Activated CD8-positive, alpha-beta T cell treated with anti-CD3 and anti-CD28 coated beads for 36 hours (primary cell): ENCODE data around the gene B3GNT8. TPM values are rescaled to one million over a fixed set of nuclear protein-coding genes. Genes with fewer than 3 reads are reported as not detected.
"Not testable (repeated sequence)": the region's sequence is repeated elsewhere in the genome, so short reads cannot be mapped to it uniquely, and the experiment has no call there.

ENCODE experiments used
- ATAC-seq: fragments of 200-7000 bp; cut with Tn5 transposase; one replicate; pipeline ENCODE4 v1.10.0; 2021; ENCODE audit warnings: mild to moderate bottlenecking, moderate library complexity
- CTCF ChIA-PET: fragments of 350-600 bp; sonication (Branson Sonifier 250); formaldehyde crosslinking; loops from one replicate; lab custom pipeline; 2021; ENCODE audit warnings: antibody characterized with exemption; lab: Charles Lee
- POLR2A ChIA-PET: fragments of 350-600 bp; sonication (Branson Sonifier 250); formaldehyde crosslinking; loops from one replicate; lab custom pipeline; 2021; ENCODE audit warnings: antibody characterized with exemption; lab: Charles Lee
- DNase-seq: peaks from one replicate; pipeline ENCODE4 v3.0.0-alpha.2; 2020
- H3K27ac Mint-ChIP-seq: one replicate; pipeline ENCODE4 v1.8.0; 2021; ENCODE audit warnings: mild to moderate bottlenecking, mixed read lengths
- H3K27me3 Mint-ChIP-seq: one replicate; pipeline ENCODE4 v1.8.0; 2021; ENCODE audit warnings: mixed read lengths
- H3K36me3 Mint-ChIP-seq: one replicate; pipeline ENCODE4 v1.8.0; 2021; ENCODE audit warnings: low read depth, mixed read lengths
- H3K4me1 Mint-ChIP-seq: one replicate; pipeline ENCODE4 v1.8.0; 2021; ENCODE audit warnings: low read depth, mixed read lengths
- H3K4me3 Mint-ChIP-seq: one replicate; pipeline ENCODE4 v1.8.0; 2021; ENCODE audit warnings: mild to moderate bottlenecking, moderate library complexity, mixed read lengths
- H3K9me3 Mint-ChIP-seq: one replicate; pipeline ENCODE4 v1.8.0; 2021; ENCODE audit warnings: mixed read lengths
- intact Hi-C: fragments of 100-400 bp; cut with micrococcal nuclease; formaldehyde crosslinking; loops from one replicate; pipeline ENCODE4 v1.10.0; 2022
- total RNA-seq, 2 experiments: library from RNA; stranded (reverse); gene quantifications; one replicate each; pipeline ENCODE4 v1.2.3, GENCODE V29; 2021
- TF ChIP-seq, protein P1 (sequence below): fragments of 200-600 bp; IDR thresholded peaks from one replicate; pipeline ENCODE4 v1.8.0; 2022; ENCODE audit warnings: antibody characterized with exemption, mild to moderate bottlenecking

Gene B3GNT8
- total RNA-seq, 2 experiments from 2014 or later, result 0.59 to 1.1 TPM

DNA sequence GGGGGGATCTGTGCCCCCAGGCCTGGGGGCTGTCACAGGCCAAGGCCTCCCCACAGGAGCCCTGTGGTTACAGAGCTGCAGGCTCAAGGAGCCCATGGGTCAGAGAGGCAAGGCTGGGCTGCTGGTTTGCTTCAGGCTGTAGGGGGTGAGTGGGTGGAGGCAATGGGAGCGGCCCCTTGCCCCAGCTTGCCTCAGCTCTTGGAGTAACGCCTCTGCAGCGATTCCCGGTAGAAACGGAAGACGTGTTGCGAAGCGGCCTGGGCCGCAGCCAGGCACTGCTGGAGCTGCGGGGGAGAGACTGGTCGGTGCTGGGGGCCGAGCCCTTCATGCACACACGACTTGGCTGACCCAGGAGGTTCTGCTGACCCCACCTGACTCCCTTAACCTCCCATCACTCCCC, 40.7 kb downstream of the B3GNT8 start:
- Mint-ChIP-seq H3K4me1 (no peaks in the 10 kb centered on the region), H3K9me3 (no peaks in the 10 kb centered on the region), H3K4me3 (no peak overlapping the region), H3K36me3 (peaks cover 16% of the 10 kb centered on the region), H3K27ac (no peak overlapping the region), H3K27me3 (no peaks in the 10 kb centered on the region)
- ATAC-seq (no peak), DNase-seq (no peak)
- TF ChIP-seq, protein P1, sequence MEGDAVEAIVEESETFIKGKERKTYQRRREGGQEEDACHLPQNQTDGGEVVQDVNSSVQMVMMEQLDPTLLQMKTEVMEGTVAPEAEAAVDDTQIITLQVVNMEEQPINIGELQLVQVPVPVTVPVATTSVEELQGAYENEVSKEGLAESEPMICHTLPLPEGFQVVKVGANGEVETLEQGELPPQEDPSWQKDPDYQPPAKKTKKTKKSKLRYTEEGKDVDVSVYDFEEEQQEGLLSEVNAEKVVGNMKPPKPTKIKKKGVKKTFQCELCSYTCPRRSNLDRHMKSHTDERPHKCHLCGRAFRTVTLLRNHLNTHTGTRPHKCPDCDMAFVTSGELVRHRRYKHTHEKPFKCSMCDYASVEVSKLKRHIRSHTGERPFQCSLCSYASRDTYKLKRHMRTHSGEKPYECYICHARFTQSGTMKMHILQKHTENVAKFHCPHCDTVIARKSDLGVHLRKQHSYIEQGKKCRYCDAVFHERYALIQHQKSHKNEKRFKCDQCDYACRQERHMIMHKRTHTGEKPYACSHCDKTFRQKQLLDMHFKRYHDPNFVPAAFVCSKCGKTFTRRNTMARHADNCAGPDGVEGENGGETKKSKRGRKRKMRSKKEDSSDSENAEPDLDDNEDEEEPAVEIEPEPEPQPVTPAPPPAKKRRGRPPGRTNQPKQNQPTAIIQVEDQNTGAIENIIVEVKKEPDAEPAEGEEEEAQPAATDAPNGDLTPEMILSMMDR, result no peak
- POLR2A ChIA-PET, result interaction anchor here (2.4 kb wide), 1 partner anchor 9 kb away, joined by 11 read pairs; the partner anchor contains the start of gene TMEM91
- CTCF ChIA-PET, result no interaction called here
- intact Hi-C loops, result no loop called here

DNA sequence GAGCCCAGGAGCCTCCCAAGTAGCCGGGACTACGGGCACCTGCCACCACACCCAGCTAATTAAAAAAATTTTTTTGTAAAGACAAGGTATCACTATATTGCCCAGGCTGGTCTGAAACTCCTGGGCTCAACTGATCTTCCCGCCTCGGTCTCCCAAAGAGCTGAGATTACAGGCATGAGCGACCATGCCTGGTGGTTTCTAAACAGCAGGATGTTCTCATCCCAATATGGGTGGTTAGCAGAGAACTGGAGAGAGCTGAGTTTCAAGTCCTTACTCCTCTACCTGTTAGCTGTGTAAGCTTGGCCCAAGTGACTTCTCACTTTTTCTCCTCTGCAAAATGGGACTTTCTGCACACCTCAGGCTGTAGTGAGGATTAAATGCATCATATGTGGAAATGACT, 42.8 kb downstream of the B3GNT8 start:
- TF ChIP-seq, protein P1, result no peak
- H3K27ac Mint-ChIP-seq, result no peak overlapping the region
- DNase-seq (no peak), ATAC-seq (no peak)
- intact Hi-C loops, result no loop called here
- no peaks in the 10 kb centered on the region for H3K9me3 Mint-ChIP-seq
- ChIA-PET POLR2A (no interaction called here), CTCF (no interaction called here)
- H3K4me1 Mint-ChIP-seq, result no peaks in the 10 kb centered on the region
- H3K4me3 Mint-ChIP-seq, result no peak overlapping the region
- peaks cover 6% of the 10 kb centered on the region for H3K36me3 Mint-ChIP-seq
- H3K27me3 Mint-ChIP-seq, result no peaks in the 10 kb centered on the region

DNA sequence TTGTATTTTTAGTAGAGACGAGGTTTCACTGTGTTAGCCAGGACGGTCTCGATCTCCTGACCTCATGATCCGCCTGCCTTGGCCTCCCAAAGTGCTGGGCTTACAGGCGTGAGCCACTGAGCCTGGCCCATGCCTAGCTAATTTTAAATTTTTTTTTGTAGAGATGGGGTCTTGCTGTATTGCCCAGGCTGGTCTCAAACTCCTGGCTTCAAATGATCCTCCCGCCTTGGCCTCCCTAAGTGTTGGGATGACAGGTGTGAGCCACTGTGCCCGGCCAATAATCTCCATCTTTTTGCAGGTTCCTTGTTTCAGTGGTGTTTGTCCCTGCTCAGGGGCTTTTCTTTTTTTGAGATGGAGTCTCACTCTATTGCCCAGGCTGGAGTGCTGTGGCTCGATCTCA, 45.6 kb downstream of the B3GNT8 start:
- intact Hi-C loops, H3K4me3 Mint-ChIP-seq, H3K36me3 Mint-ChIP-seq, H3K27ac Mint-ChIP-seq, DNase-seq, ATAC-seq, H3K9me3 Mint-ChIP-seq, POLR2A ChIA-PET, H3K27me3 Mint-ChIP-seq, CTCF ChIA-PET: not testable (repeated sequence)
- H3K4me1 Mint-ChIP-seq, result peaks cover 16% of the 10 kb centered on the region

DNA sequence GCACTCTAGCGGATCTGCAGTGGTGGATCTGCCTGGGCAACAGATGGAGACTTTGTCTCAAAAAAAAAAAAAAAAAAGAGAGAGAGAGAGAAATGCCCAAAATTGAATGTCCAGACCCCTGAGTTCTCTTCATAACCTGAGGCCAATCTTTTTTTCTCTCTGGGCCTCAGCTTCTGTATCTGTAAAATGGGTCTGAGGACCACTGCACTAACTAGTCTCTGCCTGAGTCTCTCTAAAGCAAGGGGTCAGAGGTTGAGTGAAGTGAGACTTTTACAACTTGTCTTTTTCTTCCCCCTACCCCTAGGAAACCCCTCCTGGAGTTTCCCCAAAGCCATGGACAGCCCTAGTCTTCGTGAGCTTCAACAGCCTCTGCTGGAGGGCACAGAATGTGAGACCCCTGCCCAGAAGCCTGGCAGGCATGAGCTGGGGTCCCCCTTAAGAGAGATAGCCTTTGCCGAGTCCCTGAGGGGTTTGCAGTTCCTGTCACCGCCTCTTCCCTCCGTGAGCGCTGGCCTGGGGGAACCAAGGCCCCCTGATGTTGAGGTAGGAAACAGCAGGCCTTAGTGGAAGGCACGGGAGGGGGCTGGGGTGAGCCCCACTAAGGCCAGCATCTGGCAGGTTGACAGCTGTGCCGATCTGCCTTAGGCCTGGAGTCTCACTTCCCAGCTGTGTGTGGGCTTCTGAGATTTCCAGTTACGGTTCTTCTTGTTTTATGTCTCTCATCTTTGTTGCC, 49.0 kb downstream of the B3GNT8 start:
- no peak overlapping the region for H3K27ac Mint-ChIP-seq
- POLR2A ChIA-PET, result interaction anchor here (1.5 to 3.2 kb wide), 2 partner anchors 9 to 36 kb away, joined by 3 to 11 read pairs; no protein-coding TSS in a partner anchor
- no peak overlapping the region for H3K4me3 Mint-ChIP-seq
- peaks cover 2% of the 10 kb centered on the region for H3K36me3 Mint-ChIP-seq
- intact Hi-C loops, result no loop called here
- TF ChIP-seq, protein P1, result peak; percentile 42
- CTCF ChIA-PET, result interaction anchor here (0.6 to 1.2 kb wide), 3 partner anchors 8 to 186 kb away, joined by 3 to 7 read pairs (median 3); no protein-coding TSS in a partner anchor
- no peaks in the 10 kb centered on the region for H3K27me3 Mint-ChIP-seq
- peak; percentile 88 for ATAC-seq
- no peaks in the 10 kb centered on the region for H3K9me3 Mint-ChIP-seq
- peak; percentile 59 for DNase-seq
- H3K4me1 Mint-ChIP-seq, result peaks cover 22% of the 10 kb centered on the region

DNA sequence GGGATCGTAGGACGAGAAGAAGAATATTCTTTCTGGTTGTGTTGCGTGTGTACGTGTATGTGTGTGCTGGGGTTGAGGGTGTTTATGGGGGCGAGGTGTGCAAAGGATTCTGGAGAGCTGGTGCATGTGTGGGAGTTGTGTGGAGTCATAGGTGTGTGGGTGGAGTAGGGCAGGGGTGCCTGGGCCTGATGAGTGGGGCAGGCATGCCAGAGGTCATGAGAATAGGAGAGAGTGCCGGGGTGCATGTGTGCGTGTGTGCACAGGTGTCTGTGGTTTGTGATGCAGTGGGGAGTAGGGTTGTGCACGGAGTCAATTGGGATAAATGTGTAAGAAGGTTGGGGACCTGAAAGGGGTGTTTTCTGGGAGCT, 50.2 kb downstream of the B3GNT8 start:
- H3K27ac Mint-ChIP-seq, result peak overlapping the region; percentile 20
- H3K27me3 Mint-ChIP-seq, result no peaks in the 10 kb centered on the region
- H3K36me3 Mint-ChIP-seq, result peaks cover 2% of the 10 kb centered on the region
- intact Hi-C loops, result no loop called here
- H3K4me3 Mint-ChIP-seq, result peak overlapping the region; percentile 60
- ATAC-seq (peak; percentile 57), DNase-seq (peak; percentile 64)
- ChIA-PET CTCF (interaction anchor here (1.1 kb wide), 1 partner anchor 13 kb away, joined by 4 read pairs; the partner anchor contains the start of gene B9D2), POLR2A (interaction anchor here (2.1 to 3.2 kb wide), 2 partner anchors 10 to 24 kb away, joined by 6 to 11 read pairs; partner anchors contain the start of gene TGFB1)
- peaks cover 22% of the 10 kb centered on the region for H3K4me1 Mint-ChIP-seq
- TF ChIP-seq, protein P1, result no peak
- no peaks in the 10 kb centered on the region for H3K9me3 Mint-ChIP-seq
